A673 (cell line): Measurements from ENCODE around the gene C1orf35. TPM values are rescaled to one million over a fixed set of nuclear protein-coding genes. Genes with fewer than 3 reads are reported as not detected.
"Not testable (repeated sequence)": the region's sequence is repeated elsewhere in the genome, so short reads cannot be mapped to it uniquely, and the experiment has no call there.

ENCODE experiments used
- BruUV-seq: library from RNA; stranded (reverse); fragments of 400-500 nt; replicated peaks from 2 replicates; lab custom pipeline; 2021; lab: Mats Ljungman, UMichigan
- CTCF ChIA-PET: fragments of 300-600 bp; sonication (Branson Sonifier 250); formaldehyde crosslinking; loops from one replicate; lab custom pipeline; 2022; ENCODE audit warnings: antibody characterized with exemption; lab: Charles Lee
- POLR2A ChIA-PET: fragments of 300-600 bp; sonication (Branson Sonifier 250); formaldehyde crosslinking; loops from one replicate; lab custom pipeline; 2022; ENCODE audit warnings: antibody characterized with exemption; ENCODE audit not compliant: low non-redundant PET; lab: Charles Lee
- DNase-seq: peaks from one replicate; pipeline ENCODE4 v3.0.0-alpha.2; 2015; ENCODE audit warnings: low spot score
- H3K27ac ChIP-seq: fragments of 200-600 bp; sonication (generic); 2 replicates; pipeline ENCODE4 v1.5.1; 2016; ENCODE audit warnings: mixed run types, low read depth, mild to moderate bottlenecking, mixed read lengths, antibody characterized with exemption, low read length; ENCODE audit not compliant: poor library complexity, severe bottlenecking
- H3K27me3 ChIP-seq: fragments of 200-600 bp; sonication (generic); replicated peaks from 2 replicates; pipeline ENCODE4 v1.6.1; 2017; ENCODE audit warnings: mixed run types, low read depth, mild to moderate bottlenecking, mixed read lengths, antibody characterized with exemption, low read length; ENCODE audit not compliant: insufficient read depth, poor library complexity
- H3K36me3 ChIP-seq: fragments of 200-600 bp; sonication (generic); 2 replicates; pipeline ENCODE4 v1.6.1; 2016; ENCODE audit warnings: mixed run types, mild to moderate bottlenecking, mixed read lengths, antibody characterized with exemption, low read length; ENCODE audit not compliant: insufficient read depth, poor library complexity, severe bottlenecking
- H3K4me1 ChIP-seq: fragments of 200-600 bp; sonication (generic); 2 replicates; pipeline ENCODE4 v1.6.1; 2017; ENCODE audit warnings: mixed run types, mild to moderate bottlenecking, mixed read lengths, antibody characterized with exemption, low read length; ENCODE audit not compliant: insufficient read depth, poor library complexity, severe bottlenecking
- H3K4me3 ChIP-seq: fragments of 200-600 bp; sonication (generic); 2 replicates; pipeline ENCODE4 v1.5.1; 2016; ENCODE audit warnings: low read depth, mixed run types, mild to moderate bottlenecking, mixed read lengths, low read length; ENCODE audit not compliant: poor library complexity, severe bottlenecking
- H3K9me3 ChIP-seq: fragments of 200-600 bp; sonication (generic); 2 replicates; pipeline ENCODE4 v1.6.1; 2016; ENCODE audit warnings: mixed run types, low read depth, mild to moderate bottlenecking, mixed read lengths, antibody characterized with exemption, low read length; ENCODE audit not compliant: poor library complexity, severe bottlenecking
- CTCF ChIP-seq: fragments of 300-800, 200-600 bp; sonication (generic); conservative IDR thresholded peaks from 2 replicates; pipeline ENCODE4 v1.5.1; 2017; ENCODE audit warnings: low read depth, mild to moderate bottlenecking, antibody characterized with exemption, low read length, moderate library complexity, mixed read lengths
- EZH2 ChIP-seq: fragments of 200-600 bp; sonication (generic); IDR thresholded peaks from 2 replicates; pipeline ENCODE4 v1.6.1; 2017; ENCODE audit warnings: borderline replicate concordance, low read depth, mild to moderate bottlenecking, mixed read lengths, antibody characterized with exemption, low read length; ENCODE audit not compliant: poor library complexity, severe bottlenecking
- intact Hi-C: fragments of 100-400 bp; cut with micrococcal nuclease; formaldehyde crosslinking; loops from one replicate; pipeline ENCODE4 v1.10.0; 2022; ENCODE audit not compliant: unreplicated experiment
- total RNA-seq: library from RNA; stranded (reverse); gene quantifications from 2 replicates; pipeline ENCODE4 v1.2.3, GENCODE V29; 2021

C1orf35 gene
- total RNA-seq, 1 experiment from 2014 or later: 27.5 TPM

- ChIA-PET POLR2A (no interaction called here), CTCF (no interaction called here)
- peaks cover 9% of the 10 kb centered on the region for H3K9me3 ChIP-seq
- no peak for DNase-seq
- H3K27ac ChIP-seq: no peak overlapping the region
- H3K4me3 ChIP-seq: no peak overlapping the region
- no peaks in the 10 kb centered on the region for H3K36me3 ChIP-seq
- peaks cover 5% of the 10 kb centered on the region for H3K4me1 ChIP-seq
- TF ChIP-seq EZH2: no peak
- TF ChIP-seq CTCF: no peak
- intact Hi-C loops: no loop called here
- no TSS peak for BruUV-seq
- no peaks in the 10 kb centered on the region for H3K27me3 ChIP-seq
Observed at GRCh38 chr1:228112617-228113016, 9.5 kb upstream of the C1orf35 start.

- TF ChIP-seq EZH2 (no peak), CTCF (no peak)
- POLR2A ChIA-PET: no interaction called here
- Histone ChIP-seq H3K36me3 (no peaks in the 10 kb centered on the region), H3K4me1 (peaks cover 5% of the 10 kb centered on the region), H3K4me3 (no peak overlapping the region), H3K27me3 (no peaks in the 10 kb centered on the region), H3K27ac (no peak overlapping the region), H3K9me3 (peaks cover 5% of the 10 kb centered on the region)
- no TSS peak for BruUV-seq
- no peak for DNase-seq
- intact Hi-C loops: no loop called here
- CTCF ChIA-PET: no interaction called here
Observed at GRCh38 chr1:228112167-228112566, 9.0 kb upstream of the C1orf35 start.

GRCh38 chr1:228111315-228111714 lies 8.2 kb upstream of the C1orf35 start:
- H3K4me3 ChIP-seq, H3K27me3 ChIP-seq, BruUV-seq, H3K27ac ChIP-seq, H3K9me3 ChIP-seq, POLR2A ChIA-PET, DNase-seq, H3K36me3 ChIP-seq, H3K4me1 ChIP-seq, intact Hi-C loops, CTCF ChIA-PET: not testable (repeated sequence)

GRCh38 chr1:228110556-228110955 lies 7.4 kb upstream of the C1orf35 start:
- Histone ChIP-seq H3K9me3 (no peaks in the 10 kb centered on the region), H3K36me3 (peaks cover 9% of the 10 kb centered on the region), H3K4me3 (no peak overlapping the region), H3K27ac (no peak overlapping the region), H3K4me1 (peaks cover 5% of the 10 kb centered on the region), H3K27me3 (no peaks in the 10 kb centered on the region)
- TF ChIP-seq CTCF (no peak), EZH2 (no peak)
- POLR2A ChIA-PET: no interaction called here
- no peak for DNase-seq
- CTCF ChIA-PET: no interaction called here
- BruUV-seq: no TSS peak
- intact Hi-C loops: no loop called here
